Ovary (tissue), 3 donors: Measurements from ENCODE around the gene ZNF729.

Experiments used
- CTCF ChIP-seq, 3 donors: fragments of 450-650 bp in 2 of 3; fragments of 200-600 bp in 1 of 3; IDR thresholded peaks; one replicate each; pipeline versions ENCODE4 v1.5.1 to v1.8.0; 2016 to 2022; ENCODE audit warnings: antibody characterized with exemption in 3 of 3, mild to moderate bottlenecking in 1 of 3
- EP300 ChIP-seq: sonication (generic); formaldehyde crosslinking; IDR thresholded peaks from one replicate; pipeline ENCODE4 v1.6.1; 2017; ENCODE audit warnings: antibody characterized with exemption
- POLR2A ChIP-seq: fragments of 450-650 bp; IDR thresholded peaks from one replicate; pipeline ENCODE4 v1.6.1; 2017; ENCODE audit warnings: antibody characterized with exemption, mild to moderate bottlenecking, moderate library complexity
- donor health status: DM: no; HTN: no; CAD: no.

- TF ChIP-seq CTCF (IDR thresholded peaks at IDR 0.05), result no peak
- TF ChIP-seq POLR2A, result no peak
- TF ChIP-seq EP300, result no peak
These were observed 25.7 kb upstream of the ZNF729 start for GRCh38 chr19:22260499-22260898.
